ENCODE measurements around the gene RAI1. TPM values are rescaled to one million over a fixed set of nuclear protein-coding genes. Genes with fewer than 3 reads are reported as not detected.

Gene RAI1
- total and polyA plus RNA-seq, 2 donors: 4.3 to 10.9 TPM

GRCh38 chr17:17661834-17662385 lies 19.3 kb upstream of the RAI1 start:
- H3K9me3 ChIP-seq (ENCODE audit: control insufficient read depth in 2 of 2, insufficient read depth in 1 of 2, low read length in 1 of 2): peaks cover 0 to 19% of the 10 kb centered on the region in 2 donors
- H3K4me1 ChIP-seq (ENCODE audit: control insufficient read depth in 2 of 2, insufficient read depth in 2 of 2, low read length in 2 of 2): peaks cover 10 to 37% of the 10 kb centered on the region in 2 donors
- DNase-seq (ENCODE audit: low read depth in 6 of 9, low spot score in 9 of 9): no peak
- whole genome bisulfite sequencing: 88% methylated on average over 10 of the region's 10 CpGs
- no peak overlapping the region for H3K4me3 ChIP-seq (ENCODE audit: low read length in 2 of 2)
- no peaks in the 10 kb centered on the region for H3K27me3 ChIP-seq (ENCODE audit: control insufficient read depth in 2 of 2, insufficient read depth in 1 of 2, low read length in 1 of 2)
- H3K36me3 ChIP-seq (ENCODE audit: control insufficient read depth in 2 of 2, insufficient read depth in 2 of 2, low read length in 1 of 2): no peaks in the 10 kb centered on the region
- no peak overlapping the region for H3K27ac ChIP-seq (ENCODE audit: low read depth in 1 of 2, low read length in 1 of 2)

DNA sequence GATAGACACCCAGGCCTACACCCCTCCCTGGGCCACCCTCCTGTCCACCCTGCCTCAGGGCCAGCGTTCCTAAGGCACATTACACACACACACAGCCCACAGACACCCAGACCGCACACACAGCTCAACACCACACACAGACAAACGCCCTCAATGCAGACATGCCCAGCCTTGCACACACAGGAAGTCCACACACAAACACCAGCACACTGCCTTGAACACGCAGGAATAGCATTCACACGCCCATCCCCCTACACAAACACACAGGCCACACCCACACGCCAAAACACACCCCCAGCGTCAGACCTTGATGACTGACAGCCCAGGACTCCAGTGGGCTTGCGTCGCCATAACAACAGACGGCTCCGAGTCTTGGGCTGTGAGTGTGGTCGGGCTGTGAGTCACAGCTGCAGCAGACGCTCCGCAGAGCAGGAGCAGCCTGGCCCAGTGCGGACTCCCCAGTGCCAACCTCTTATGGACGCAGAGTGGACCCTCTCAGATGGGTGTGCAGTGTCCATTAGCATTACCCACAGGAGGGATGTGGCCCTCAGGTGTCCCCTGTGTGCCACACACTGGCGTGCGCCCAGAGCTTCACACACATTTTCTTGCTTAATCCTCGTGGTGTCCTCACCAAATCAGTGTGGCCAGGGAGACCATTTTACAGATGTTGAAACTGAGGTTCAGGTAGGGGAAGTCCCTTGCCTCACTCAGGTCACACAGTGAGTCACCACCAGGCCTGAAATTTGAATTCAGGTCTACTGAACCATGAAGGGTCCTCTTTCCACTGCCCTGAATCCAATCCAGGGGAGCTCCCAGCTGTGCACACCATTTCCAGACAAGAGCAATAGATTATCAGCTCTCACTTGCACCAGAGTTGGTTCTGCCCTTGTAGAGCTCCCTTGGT lies 17.8 kb upstream of the RAI1 start:
- H3K4me1 ChIP-seq (ENCODE audit: control insufficient read depth in 2 of 2, insufficient read depth in 2 of 2, low read length in 2 of 2): peaks cover 10 to 52% of the 10 kb centered on the region in 2 donors
- 39% methylated on average over 19 of the region's 19 CpGs for WGBS
- no peaks in the 10 kb centered on the region for H3K36me3 ChIP-seq (ENCODE audit: control insufficient read depth in 2 of 2, insufficient read depth in 2 of 2, low read length in 1 of 2)
- DNase-seq (ENCODE audit: low read depth in 6 of 9, low spot score in 9 of 9): peak; percentile 73 to 96 (median 90)
- H3K27ac ChIP-seq (ENCODE audit: low read depth in 1 of 2, low read length in 1 of 2): peak overlapping the region; percentile 11 to 61
- H3K27me3 ChIP-seq (ENCODE audit: control insufficient read depth in 2 of 2, insufficient read depth in 1 of 2, low read length in 1 of 2): no peaks in the 10 kb centered on the region
- H3K4me3 ChIP-seq (ENCODE audit: low read length in 2 of 2): no peak overlapping the region
- peaks cover 0 to 6% of the 10 kb centered on the region in 2 donors for H3K9me3 ChIP-seq (ENCODE audit: control insufficient read depth in 2 of 2, insufficient read depth in 1 of 2, low read length in 1 of 2)

- no peak overlapping the region for H3K27ac ChIP-seq (ENCODE audit: low read depth in 1 of 2, low read length in 1 of 2)
- no peak for DNase-seq (ENCODE audit: low read depth in 6 of 9, low spot score in 9 of 9)
- H3K27me3 ChIP-seq (ENCODE audit: control insufficient read depth in 2 of 2, insufficient read depth in 1 of 2, low read length in 1 of 2): no peaks in the 10 kb centered on the region
- peaks cover 0 to 4% of the 10 kb centered on the region in 2 donors for H3K9me3 ChIP-seq (ENCODE audit: control insufficient read depth in 2 of 2, insufficient read depth in 1 of 2, low read length in 1 of 2)
- H3K4me1 ChIP-seq (ENCODE audit: control insufficient read depth in 2 of 2, insufficient read depth in 2 of 2, low read length in 2 of 2): peaks cover 15 to 59% of the 10 kb centered on the region in 2 donors
- no peak overlapping the region for H3K4me3 ChIP-seq (ENCODE audit: low read length in 2 of 2)
- 97% methylated on average over 4 of the region's 4 CpGs for WGBS
- no peaks in the 10 kb centered on the region for H3K36me3 ChIP-seq (ENCODE audit: control insufficient read depth in 2 of 2, insufficient read depth in 2 of 2, low read length in 1 of 2)
Measured at GRCh38 chr17:17664064-17664452, 17.2 kb upstream of the RAI1 start.

- H3K4me3 ChIP-seq (ENCODE audit: low read length in 2 of 2): no peak overlapping the region
- DNase-seq (ENCODE audit: low read depth in 6 of 9, low spot score in 9 of 9): no peak
- no peaks in the 10 kb centered on the region for H3K36me3 ChIP-seq (ENCODE audit: control insufficient read depth in 2 of 2, insufficient read depth in 2 of 2, low read length in 1 of 2)
- H3K4me1 ChIP-seq (ENCODE audit: control insufficient read depth in 2 of 2, insufficient read depth in 2 of 2, low read length in 2 of 2): peaks cover 20 to 71% of the 10 kb centered on the region in 2 donors
- 87% methylated on average over 6 of the region's 6 CpGs for WGBS
- no peak overlapping the region for H3K27ac ChIP-seq (ENCODE audit: low read depth in 1 of 2, low read length in 1 of 2)
- no peaks in the 10 kb centered on the region for H3K27me3 ChIP-seq (ENCODE audit: control insufficient read depth in 2 of 2, insufficient read depth in 1 of 2, low read length in 1 of 2)
- H3K9me3 ChIP-seq (ENCODE audit: control insufficient read depth in 2 of 2, insufficient read depth in 1 of 2, low read length in 1 of 2): no peaks in the 10 kb centered on the region
Measured at GRCh38 chr17:17665255-17665654, 16.0 kb upstream of the RAI1 start.

- DNase-seq (ENCODE audit: low read depth in 6 of 9, low spot score in 9 of 9): peak in 1 of 9 donors; percentile 50
- no peak overlapping the region for H3K27ac ChIP-seq (ENCODE audit: low read depth in 1 of 2, low read length in 1 of 2)
- WGBS: 81% methylated on average over 13 of the region's 13 CpGs
Measured at GRCh38 chr17:17666111-17666714, 15.0 kb upstream of the RAI1 start.

DNA sequence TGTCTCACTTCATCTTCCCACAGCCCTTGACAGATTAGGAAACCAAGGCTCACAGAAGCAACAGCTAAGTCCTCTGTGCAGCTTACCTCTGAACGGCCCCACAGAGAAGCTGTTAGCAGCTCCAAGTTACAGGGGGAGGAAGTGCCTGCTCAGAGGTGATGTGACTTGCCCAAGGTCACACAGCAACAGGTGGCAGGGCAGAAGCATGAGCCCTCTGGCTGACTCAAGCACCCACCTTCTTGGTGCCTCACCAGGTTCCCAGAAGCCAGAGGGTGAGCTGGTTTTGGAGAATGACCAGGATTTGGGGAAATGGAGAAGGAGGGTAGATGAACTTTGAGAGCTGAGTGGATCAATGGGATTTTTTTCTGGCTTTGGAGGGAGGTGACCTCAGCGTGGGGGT lies 14.0 kb upstream of the RAI1 start:
- Histone ChIP-seq H3K27me3 (ENCODE audit: control insufficient read depth in 2 of 2, insufficient read depth in 1 of 2, low read length in 1 of 2) (no peaks in the 10 kb centered on the region), H3K27ac (ENCODE audit: low read depth in 1 of 2, low read length in 1 of 2) (no peak overlapping the region), H3K4me3 (ENCODE audit: low read length in 2 of 2) (no peak overlapping the region), H3K4me1 (ENCODE audit: control insufficient read depth in 2 of 2, insufficient read depth in 2 of 2, low read length in 2 of 2) (peaks cover 20 to 77% of the 10 kb centered on the region in 2 donors), H3K36me3 (ENCODE audit: control insufficient read depth in 2 of 2, insufficient read depth in 2 of 2, low read length in 1 of 2) (no peaks in the 10 kb centered on the region), H3K9me3 (ENCODE audit: control insufficient read depth in 2 of 2, insufficient read depth in 1 of 2, low read length in 1 of 2) (no peaks in the 10 kb centered on the region)
- DNase-seq (ENCODE audit: low read depth in 6 of 9, low spot score in 9 of 9): no peak
- 82% methylated on average over 2 of the region's 2 CpGs for WGBS

More at GRCh38 chr17:17666111-17666714, 15.0 kb upstream of the RAI1 start:
- Histone ChIP-seq H3K4me3 (ENCODE audit: low read length in 2 of 2) (no peak overlapping the region), H3K4me1 (ENCODE audit: control insufficient read depth in 2 of 2, insufficient read depth in 2 of 2, low read length in 2 of 2) (peaks cover 20 to 75% of the 10 kb centered on the region in 2 donors), H3K9me3 (ENCODE audit: control insufficient read depth in 2 of 2, insufficient read depth in 1 of 2, low read length in 1 of 2) (no peaks in the 10 kb centered on the region), H3K36me3 (ENCODE audit: control insufficient read depth in 2 of 2, insufficient read depth in 2 of 2, low read length in 1 of 2) (no peaks in the 10 kb centered on the region), H3K27me3 (ENCODE audit: control insufficient read depth in 2 of 2, insufficient read depth in 1 of 2, low read length in 1 of 2) (no peaks in the 10 kb centered on the region)

GRCh38 chr17:17667947-17668346 lies 13.3 kb upstream of the RAI1 start:
- H3K4me1 ChIP-seq (ENCODE audit: control insufficient read depth in 2 of 2, insufficient read depth in 2 of 2, low read length in 2 of 2): peaks cover 19 to 78% of the 10 kb centered on the region in 2 donors
- 64% methylated on average over 4 of the region's 4 CpGs for WGBS
- no peaks in the 10 kb centered on the region for H3K36me3 ChIP-seq (ENCODE audit: control insufficient read depth in 2 of 2, insufficient read depth in 2 of 2, low read length in 1 of 2)
- H3K27me3 ChIP-seq (ENCODE audit: control insufficient read depth in 2 of 2, insufficient read depth in 1 of 2, low read length in 1 of 2): no peaks in the 10 kb centered on the region
- H3K27ac ChIP-seq (ENCODE audit: low read depth in 1 of 2, low read length in 1 of 2): no peak overlapping the region
- no peak for DNase-seq (ENCODE audit: low read depth in 6 of 9, low spot score in 9 of 9)
- no peak overlapping the region for H3K4me3 ChIP-seq (ENCODE audit: low read length in 2 of 2)
- H3K9me3 ChIP-seq (ENCODE audit: control insufficient read depth in 2 of 2, insufficient read depth in 1 of 2, low read length in 1 of 2): no peaks in the 10 kb centered on the region

- Histone ChIP-seq H3K36me3 (ENCODE audit: control insufficient read depth in 2 of 2, insufficient read depth in 2 of 2, low read length in 1 of 2) (no peaks in the 10 kb centered on the region), H3K4me1 (ENCODE audit: control insufficient read depth in 2 of 2, insufficient read depth in 2 of 2, low read length in 2 of 2) (peaks cover 15 to 78% of the 10 kb centered on the region in 2 donors), H3K9me3 (ENCODE audit: control insufficient read depth in 2 of 2, insufficient read depth in 1 of 2, low read length in 1 of 2) (no peaks in the 10 kb centered on the region), H3K27ac (ENCODE audit: low read depth in 1 of 2, low read length in 1 of 2) (no peak overlapping the region), H3K4me3 (ENCODE audit: low read length in 2 of 2) (no peak overlapping the region), H3K27me3 (ENCODE audit: control insufficient read depth in 2 of 2, insufficient read depth in 1 of 2, low read length in 1 of 2) (no peaks in the 10 kb centered on the region)
- WGBS: 95% methylated on average over 3 of the region's 3 CpGs
- DNase-seq (ENCODE audit: low read depth in 6 of 9, low spot score in 9 of 9): no peak
Measured at GRCh38 chr17:17668358-17668757, 12.9 kb upstream of the RAI1 start.
